GM23338 (cell line): ENCODE data around the gene CLEC3A.

Source experiments
- CREB1 ChIP-seq: fragments of 250-450 bp; sonication (Bioruptor Pico); IDR thresholded peaks from 2 replicates; pipeline ENCODE4 v1.5.0; 2020; ENCODE audit warnings: low read depth, mild to moderate bottlenecking, moderate library complexity
- CTCF ChIP-seq, 2 experiments: fragments of 200-600 bp in 1 of 2; sonication (generic) in 1 of 2; conservative IDR thresholded peaks; 2 replicates each; pipeline versions ENCODE4 v1.5.1 to v1.6.1; 2016 to 2017; ENCODE audit warnings: antibody characterized with exemption in 2 of 2, low read depth in 2 of 2, mild to moderate bottlenecking in 2 of 2, moderate library complexity in 1 of 2
- ETS1 ChIP-seq: IDR thresholded peaks from 2 replicates; pipeline ENCODE4 v1.6.1; 2016; ENCODE audit warnings: antibody characterized with exemption
- EZH2 ChIP-seq: fragments of 200-600 bp; sonication (generic); IDR thresholded peaks from one replicate; pipeline ENCODE4 v1.8.0; 2017; ENCODE audit warnings: antibody characterized with exemption, mild to moderate bottlenecking, low read depth; ENCODE audit not compliant: unreplicated experiment
- EZH2phosphoT487 ChIP-seq: fragments of 200-600 bp; sonication (generic); IDR thresholded peaks from one replicate; pipeline ENCODE4 v1.8.1; 2018; ENCODE audit warnings: antibody characterized with exemption; ENCODE audit not compliant: unreplicated experiment
- JUNB ChIP-seq: IDR thresholded peaks from one replicate; pipeline ENCODE4 v1.6.1; 2016; ENCODE audit warnings: antibody characterized with exemption; ENCODE audit not compliant: unreplicated experiment
- NANOG ChIP-seq: IDR thresholded peaks from 2 replicates; pipeline ENCODE4 v1.6.1; 2016; ENCODE audit warnings: antibody characterized with exemption, borderline replicate concordance
- POLR2AphosphoS5 ChIP-seq: IDR thresholded peaks from 2 replicates; pipeline ENCODE4 v1.6.1; 2016; ENCODE audit warnings: antibody characterized with exemption, low read depth
- REST ChIP-seq: IDR thresholded peaks from one replicate; pipeline ENCODE4 v1.6.1; 2018; ENCODE audit warnings: antibody characterized with exemption; ENCODE audit not compliant: unreplicated experiment
- STAT1 ChIP-seq: IDR thresholded peaks from one replicate; pipeline ENCODE4 v1.6.1; 2016; ENCODE audit warnings: antibody characterized with exemption; ENCODE audit not compliant: unreplicated experiment
- ZNF114 ChIP-seq: fragments of 250-450 bp; sonication (Bioruptor Pico); IDR thresholded peaks from 2 replicates; pipeline ENCODE4 v1.5.0; 2020; ENCODE audit warnings: mild to moderate bottlenecking, moderate library complexity
- ZNF331 ChIP-seq: fragments of 250-450 bp; sonication (Bioruptor Pico); IDR thresholded peaks from 2 replicates; pipeline ENCODE4 v1.5.0; 2020; ENCODE audit warnings: low read depth, mild to moderate bottlenecking, moderate library complexity
- ZNF462 ChIP-seq: fragments of 250-450 bp; sonication (Bioruptor Pico); IDR thresholded peaks from 2 replicates; pipeline ENCODE4 v1.5.0; 2020; ENCODE audit warnings: mild to moderate bottlenecking, moderate library complexity

- TF ChIP-seq CTCF (conservative IDR thresholded peaks at IDR 0.05; ENCODE audit: low read depth in 2 of 2) (no peak), POLR2AphosphoS5 (no peak), EZH2 (no peak), REST (peak; percentile 73), ETS1 (no peak), JUNB (no peak), EZH2phosphoT487 (no peak), ZNF114 (CRISPR knock-in tag) (no peak), ZNF331 (no peak), CREB1 (CRISPR knock-in tag) (no peak), STAT1 (no peak), NANOG (no peak), ZNF462 (CRISPR knock-in tag) (no peak)
These were observed 47.5 kb upstream of the CLEC3A start for GRCh38 chr16:77974883-77975282.
